SK-N-MC (cell line): ENCODE data around the gene LUZP4.
"Not testable (repeated sequence)": the region's sequence is repeated elsewhere in the genome, so short reads cannot be mapped to it uniquely, and the experiment has no call there.

ENCODE experiments used
- DNase-seq: peaks from one replicate; pipeline ENCODE4 v3.0.0-alpha.2; 2011; ENCODE audit warnings: low read depth, low spot score
- H3K27ac ChIP-seq: fragments of 200-600 bp; sonication (generic); 2 replicates; pipeline ENCODE4 v1.5.1; 2016; ENCODE audit warnings: mixed run types
- H3K36me3 ChIP-seq: fragments of 200-600 bp; sonication (generic); 2 replicates; pipeline ENCODE4 v1.6.1; 2017; ENCODE audit warnings: antibody characterized with exemption, low read length, mixed read lengths; ENCODE audit not compliant: insufficient read depth
- H3K4me3 ChIP-seq: fragments of 200-600 bp; sonication (generic); 2 replicates; pipeline ENCODE4 v1.5.1; 2016
- H3K9ac ChIP-seq: fragments of 200-600 bp; sonication (generic); 2 replicates; pipeline ENCODE4 v1.8.0; 2017; ENCODE audit warnings: mixed run types, mixed read lengths; ENCODE audit not compliant: insufficient read length
- H3K9me3 ChIP-seq: fragments of 200-600 bp; sonication (generic); 2 replicates; pipeline ENCODE4 v1.6.1; 2017; ENCODE audit warnings: low read depth, mild to moderate bottlenecking, antibody characterized with exemption, low read length, moderate library complexity, mixed read lengths
- EZH2 ChIP-seq: fragments of 200-600 bp; sonication (generic); IDR thresholded peaks from one replicate; pipeline ENCODE4 v1.6.1; 2017; ENCODE audit warnings: antibody characterized with exemption
- FOXP2 ChIP-seq: optimal IDR thresholded peaks from 2 replicates; pipeline ENCODE3; 2011; ENCODE audit warnings: mild to moderate bottlenecking, moderate library complexity; ENCODE audit not compliant: insufficient read depth; ENCODE audit errors: extremely low read length, control extremely low read depth
- POLR2AphosphoS5 ChIP-seq: IDR thresholded peaks from 2 replicates; pipeline ENCODE4 v1.6.1; 2012; ENCODE audit warnings: mild to moderate bottlenecking, low read depth, low read length, borderline replicate concordance

LUZP4 gene

GRCh38 chrX:115268421-115268820, 21.1 kb upstream of the LUZP4 start:
- Histone ChIP-seq H3K36me3 (no peaks in the 10 kb centered on the region), H3K9ac (no peak overlapping the region), H3K27ac (no peak overlapping the region), H3K9me3 (no peaks in the 10 kb centered on the region), H3K4me3 (no peak overlapping the region)
- no peak for TF ChIP-seq POLR2AphosphoS5
- no peak for TF ChIP-seq FOXP2
- TF ChIP-seq EZH2 = no peak
- no peak for DNase-seq

GRCh38 chrX:115269051-115269683, 20.3 kb upstream of the LUZP4 start:
- no peak overlapping the region for H3K27ac ChIP-seq
- TF ChIP-seq FOXP2 = no peak
- TF ChIP-seq EZH2 = no peak
- no peak for TF ChIP-seq POLR2AphosphoS5
- no peak overlapping the region for H3K9ac ChIP-seq
- no peak overlapping the region for H3K4me3 ChIP-seq
- no peak for DNase-seq
- no peaks in the 10 kb centered on the region for H3K36me3 ChIP-seq
- no peaks in the 10 kb centered on the region for H3K9me3 ChIP-seq

- TF ChIP-seq EZH2 (no peak), POLR2AphosphoS5 (no peak), FOXP2 (no peak)
- Histone ChIP-seq H3K9ac (no peak overlapping the region), H3K27ac (no peak overlapping the region), H3K36me3 (no peaks in the 10 kb centered on the region), H3K9me3 (no peaks in the 10 kb centered on the region), H3K4me3 (no peak overlapping the region)
- no peak for DNase-seq
Observed at GRCh38 chrX:115284877-115285276, 4.6 kb upstream of the LUZP4 start.

GRCh38 chrX:115297189-115297588, 7.7 kb downstream of the LUZP4 start:
- Histone ChIP-seq H3K9me3 (no peaks in the 10 kb centered on the region), H3K9ac (no peak overlapping the region), H3K27ac (no peak overlapping the region), H3K4me3 (no peak overlapping the region), H3K36me3 (no peaks in the 10 kb centered on the region)
- no peak for TF ChIP-seq POLR2AphosphoS5
- TF ChIP-seq FOXP2 = no peak
- TF ChIP-seq EZH2 = no peak
- no peak for DNase-seq

GRCh38 chrX:115311139-115311538, 21.6 kb downstream of the LUZP4 start:
- H3K9me3 ChIP-seq = no peaks in the 10 kb centered on the region
- no peaks in the 10 kb centered on the region for H3K36me3 ChIP-seq
- TF ChIP-seq POLR2AphosphoS5 (no peak), FOXP2 (no peak), EZH2 (no peak)
- no peak overlapping the region for H3K4me3 ChIP-seq
- no peak overlapping the region for H3K27ac ChIP-seq
- no peak overlapping the region for H3K9ac ChIP-seq
- no peak for DNase-seq

GRCh38 chrX:115311601-115312001, 22.1 kb downstream of the LUZP4 start:
- H3K9me3 ChIP-seq = no peaks in the 10 kb centered on the region
- H3K27ac ChIP-seq = no peak overlapping the region
- no peak overlapping the region for H3K4me3 ChIP-seq
- no peak for TF ChIP-seq POLR2AphosphoS5
- no peak for TF ChIP-seq EZH2
- no peak for TF ChIP-seq FOXP2
- no peak overlapping the region for H3K9ac ChIP-seq
- no peak for DNase-seq
- H3K36me3 ChIP-seq = no peaks in the 10 kb centered on the region

- DNase-seq = no peak
- H3K36me3 ChIP-seq = no peaks in the 10 kb centered on the region
- no peak overlapping the region for H3K9ac ChIP-seq
- no peak overlapping the region for H3K4me3 ChIP-seq
- H3K27ac ChIP-seq = no peak overlapping the region
- no peaks in the 10 kb centered on the region for H3K9me3 ChIP-seq
- TF ChIP-seq FOXP2 (no peak), EZH2 (no peak), POLR2AphosphoS5 (no peak)
Observed at GRCh38 chrX:115318139-115318538, 28.6 kb downstream of the LUZP4 start.

GRCh38 chrX:115322375-115322774, 32.9 kb downstream of the LUZP4 start:
- H3K36me3 ChIP-seq = no peaks in the 10 kb centered on the region
- TF ChIP-seq EZH2 (no peak), FOXP2 (no peak), POLR2AphosphoS5 (no peak)
- no peak overlapping the region for H3K4me3 ChIP-seq
- DNase-seq = no peak
- no peak overlapping the region for H3K27ac ChIP-seq
- no peak overlapping the region for H3K9ac ChIP-seq
- no peaks in the 10 kb centered on the region for H3K9me3 ChIP-seq

GRCh38 chrX:115324194-115324593, 34.7 kb downstream of the LUZP4 start:
- H3K9ac ChIP-seq = no peak overlapping the region
- no peak overlapping the region for H3K4me3 ChIP-seq
- H3K9me3 ChIP-seq = no peaks in the 10 kb centered on the region
- H3K27ac ChIP-seq = no peak overlapping the region
- no peaks in the 10 kb centered on the region for H3K36me3 ChIP-seq
- no peak for DNase-seq
- TF ChIP-seq FOXP2 = no peak
- TF ChIP-seq EZH2 = no peak
- no peak for TF ChIP-seq POLR2AphosphoS5

GRCh38 chrX:115329282-115329681, 39.8 kb downstream of the LUZP4 start:
- not testable (repeated sequence) for H3K9me3 ChIP-seq, H3K27ac ChIP-seq, H3K4me3 ChIP-seq, H3K9ac ChIP-seq, H3K36me3 ChIP-seq, DNase-seq
